Measurements from ENCODE around the gene CTNNA2. TPM values are rescaled to one million over a fixed set of nuclear protein-coding genes. Genes with fewer than 3 reads are reported as not detected.

Gene CTNNA2
- total RNA-seq, 1 experiment from 2014 or later, result 5.5 TPM

DNA sequence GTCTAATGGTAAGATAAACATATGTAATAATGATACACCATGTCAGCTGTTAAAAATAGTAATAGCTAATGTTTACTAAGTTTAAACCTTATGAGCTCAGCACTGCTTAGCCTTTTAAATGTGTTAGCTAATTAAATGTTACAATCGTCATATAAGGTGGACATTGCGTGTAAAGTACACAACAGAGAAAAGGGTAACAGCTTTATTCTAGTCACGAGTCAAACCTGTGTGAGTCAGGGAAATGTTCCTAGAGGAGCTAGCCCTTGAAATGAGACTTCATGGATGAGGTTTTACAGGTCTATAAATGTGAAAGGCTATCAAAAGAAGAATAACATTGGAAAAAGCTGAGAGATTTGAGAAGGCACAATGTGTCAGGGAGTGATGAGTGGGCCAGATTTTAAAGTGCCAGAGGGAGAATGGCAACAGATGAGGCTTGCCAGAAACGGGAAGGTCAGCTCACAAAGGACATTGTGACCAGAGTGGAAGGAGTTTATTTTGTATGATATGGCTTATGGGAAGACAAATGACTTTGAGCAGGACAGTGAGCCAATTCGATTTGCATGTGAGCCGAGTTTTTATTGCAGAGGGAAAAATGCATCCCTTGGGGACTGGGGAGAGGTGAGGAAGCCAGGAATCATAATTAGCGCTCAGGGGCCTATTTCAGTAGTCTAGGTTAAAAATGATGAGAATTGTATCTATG, 276.3 kb downstream of the CTNNA2 start:
- Histone ChIP-seq H2AK5ac (ENCODE audit: insufficient read length, low read length) (no peak overlapping the region), H3K27ac (ENCODE audit: insufficient read length, low read depth, low read length) (no peak overlapping the region), H2BK15ac (ENCODE audit: low read depth, low read length) (no peak overlapping the region), H3K79me1 (ENCODE audit: insufficient read depth, low read depth, low read length, poor library complexity, severe bottlenecking) (no peaks in the 10 kb centered on the region), H2BK12ac (ENCODE audit: insufficient read length, low read depth, low read length) (no peak overlapping the region), H3K27me3 (ENCODE audit: insufficient read depth, low read length) (no peaks in the 10 kb centered on the region), H3K23me2 (ENCODE audit: insufficient read length, low read depth, low read length, poor library complexity, severe bottlenecking) (no peaks in the 10 kb centered on the region), H3T11ph (ENCODE audit: low read length) (no peak overlapping the region), H3K18ac (ENCODE audit: insufficient read length, low read depth, low read length) (no peak overlapping the region), H2AFZ (ENCODE audit: low read length) (no peak overlapping the region), H4K5ac (ENCODE audit: insufficient read length, low read depth, low read length) (no peak overlapping the region), H3K56ac (ENCODE audit: insufficient read length, low read depth, low read length) (no peak overlapping the region), H3K79me2 (ENCODE audit: insufficient read depth, low read length) (no peaks in the 10 kb centered on the region), H3K9me3 (ENCODE audit: control insufficient read depth, low read depth, low read length) (no peaks in the 10 kb centered on the region), H3K23ac (ENCODE audit: insufficient read length, low read depth, low read length) (no peak overlapping the region), H4K91ac (ENCODE audit: insufficient read length, low read depth, low read length) (no peak overlapping the region), H2BK120ac (ENCODE audit: low read depth, low read length, poor library complexity, severe bottlenecking) (no peak overlapping the region), H4K20me1 (ENCODE audit: control insufficient read depth, insufficient read depth, insufficient read length) (no peaks in the 10 kb centered on the region), H3K4me1 (ENCODE audit: insufficient read depth, low read length) (no peaks in the 10 kb centered on the region), H3K9ac (ENCODE audit: extremely low read depth, insufficient read length, low read length) (no peak overlapping the region), H2BK20ac (ENCODE audit: low read depth, low read length, poor library complexity, severe bottlenecking) (no peak overlapping the region), H2BK5ac (ENCODE audit: insufficient read length, low read length) (no peak overlapping the region), H3K4ac (ENCODE audit: low read depth, low read length) (no peak overlapping the region), H4K8ac (replicated peaks; ENCODE audit: insufficient read length, low read depth, low read length) (no peak overlapping the region), H3K14ac (ENCODE audit: insufficient read depth, low read length) (no peak overlapping the region), H3K4me2 (ENCODE audit: insufficient read depth, insufficient read length, low read length) (no peak overlapping the region)
- no peak for DNase-seq
- no peaks in the 10 kb centered on the region for H3K27me3 Mint-ChIP-seq (ENCODE audit: low read depth)
- no CpG with 5 or more reads among the region's 7 CpGs for WGBS (ENCODE audit: extremely low coverage, insufficient read length, low lambda C conversion rate)
- H3K4me3 Mint-ChIP-seq, result no peak overlapping the region
- peaks cover 4 to 8% of the 10 kb centered on the region in 2 experiments; a peak in 3 of 4 replicates for H3K4me1 Mint-ChIP-seq
- no peak overlapping the region for H3K27ac Mint-ChIP-seq
- no peaks in the 10 kb centered on the region; a peak in 1 of 5 replicates for H3K9me3 Mint-ChIP-seq
- H3K36me3 Mint-ChIP-seq (ENCODE audit: insufficient read depth in 1 of 3, low read depth in 3 of 3), result peaks cover 0 to 7% (median 0%) of the 10 kb centered on the region in 3 experiments; a peak in 3 of 7 replicates
- TF ChIP-seq, protein P1, sequence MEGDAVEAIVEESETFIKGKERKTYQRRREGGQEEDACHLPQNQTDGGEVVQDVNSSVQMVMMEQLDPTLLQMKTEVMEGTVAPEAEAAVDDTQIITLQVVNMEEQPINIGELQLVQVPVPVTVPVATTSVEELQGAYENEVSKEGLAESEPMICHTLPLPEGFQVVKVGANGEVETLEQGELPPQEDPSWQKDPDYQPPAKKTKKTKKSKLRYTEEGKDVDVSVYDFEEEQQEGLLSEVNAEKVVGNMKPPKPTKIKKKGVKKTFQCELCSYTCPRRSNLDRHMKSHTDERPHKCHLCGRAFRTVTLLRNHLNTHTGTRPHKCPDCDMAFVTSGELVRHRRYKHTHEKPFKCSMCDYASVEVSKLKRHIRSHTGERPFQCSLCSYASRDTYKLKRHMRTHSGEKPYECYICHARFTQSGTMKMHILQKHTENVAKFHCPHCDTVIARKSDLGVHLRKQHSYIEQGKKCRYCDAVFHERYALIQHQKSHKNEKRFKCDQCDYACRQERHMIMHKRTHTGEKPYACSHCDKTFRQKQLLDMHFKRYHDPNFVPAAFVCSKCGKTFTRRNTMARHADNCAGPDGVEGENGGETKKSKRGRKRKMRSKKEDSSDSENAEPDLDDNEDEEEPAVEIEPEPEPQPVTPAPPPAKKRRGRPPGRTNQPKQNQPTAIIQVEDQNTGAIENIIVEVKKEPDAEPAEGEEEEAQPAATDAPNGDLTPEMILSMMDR (conservative IDR thresholded peaks at IDR 0.05), result no peak

Measured in H9 (cell line).